SIG-M5 treated with dmso at 0.1 percent for 504 hours (cell line): ENCODE data around the gene AKAP12.

Source experiments
- DNase-seq: peaks from one replicate; lab custom pipeline; 2025; ENCODE audit not compliant: unreplicated experiment; lab: John Stamatoyannopoulos, UW

The AKAP12 gene

GRCh38 chr6:151402228-151402627 lies 162.5 kb downstream of the AKAP12 start:
- no peak for DNase-seq

GRCh38 chr6:151403919-151404308 lies 164.1 kb downstream of the AKAP12 start:
- no peak for DNase-seq
